GM23338 (cell line): ENCODE data around the gene SPOCK2.

Source experiments
- EZH2 ChIP-seq: fragments of 200-600 bp; sonication (generic); IDR thresholded peaks from one replicate; pipeline ENCODE4 v1.8.0; 2017; ENCODE audit warnings: antibody characterized with exemption, mild to moderate bottlenecking, low read depth; ENCODE audit not compliant: unreplicated experiment
- POLR2AphosphoS5 ChIP-seq: IDR thresholded peaks from 2 replicates; pipeline ENCODE4 v1.6.1; 2016; ENCODE audit warnings: antibody characterized with exemption, low read depth
- TF ChIP-seq, protein P1 (sequence below), 2 experiments: fragments of 200-600 bp in 1 of 2; sonication (generic) in 1 of 2; conservative IDR thresholded peaks; 2 replicates each; pipeline versions ENCODE4 v1.5.1 to v1.6.1; 2016 to 2017; ENCODE audit warnings: antibody characterized with exemption in 2 of 2, low read depth in 2 of 2, mild to moderate bottlenecking in 2 of 2, moderate library complexity in 1 of 2

- TF ChIP-seq, protein P1, sequence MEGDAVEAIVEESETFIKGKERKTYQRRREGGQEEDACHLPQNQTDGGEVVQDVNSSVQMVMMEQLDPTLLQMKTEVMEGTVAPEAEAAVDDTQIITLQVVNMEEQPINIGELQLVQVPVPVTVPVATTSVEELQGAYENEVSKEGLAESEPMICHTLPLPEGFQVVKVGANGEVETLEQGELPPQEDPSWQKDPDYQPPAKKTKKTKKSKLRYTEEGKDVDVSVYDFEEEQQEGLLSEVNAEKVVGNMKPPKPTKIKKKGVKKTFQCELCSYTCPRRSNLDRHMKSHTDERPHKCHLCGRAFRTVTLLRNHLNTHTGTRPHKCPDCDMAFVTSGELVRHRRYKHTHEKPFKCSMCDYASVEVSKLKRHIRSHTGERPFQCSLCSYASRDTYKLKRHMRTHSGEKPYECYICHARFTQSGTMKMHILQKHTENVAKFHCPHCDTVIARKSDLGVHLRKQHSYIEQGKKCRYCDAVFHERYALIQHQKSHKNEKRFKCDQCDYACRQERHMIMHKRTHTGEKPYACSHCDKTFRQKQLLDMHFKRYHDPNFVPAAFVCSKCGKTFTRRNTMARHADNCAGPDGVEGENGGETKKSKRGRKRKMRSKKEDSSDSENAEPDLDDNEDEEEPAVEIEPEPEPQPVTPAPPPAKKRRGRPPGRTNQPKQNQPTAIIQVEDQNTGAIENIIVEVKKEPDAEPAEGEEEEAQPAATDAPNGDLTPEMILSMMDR (conservative IDR thresholded peaks at IDR 0.05; ENCODE audit: low read depth in 2 of 2), result no peak
- no peak for TF ChIP-seq EZH2
- TF ChIP-seq POLR2AphosphoS5, result no peak
Observed at GRCh38 chr10:72105710-72106109, 17.4 kb upstream of the SPOCK2 start.
